Keratinocyte (primary cell): ENCODE results near the gene CCDC171. TPM values are rescaled to one million over a fixed set of nuclear protein-coding genes. Genes with fewer than 3 reads are reported as not detected.

Experiments used
- DNase-seq: peaks from one replicate; pipeline ENCODE4 v3.0.0-alpha.2; 2011; ENCODE audit warnings: low read depth, missing footprints, low spot score
- FAIRE-seq: peaks from 2 replicates; lab custom pipeline; 2011; peaks lifted over from hg19 to GRCh38; lab: Jason Lieb, UNC
- H2AFZ ChIP-seq: 2 replicates; pipeline ENCODE4 v1.6.0; 2012; ENCODE audit warnings: low read length, control low read depth, inconsistent platforms; ENCODE audit not compliant: control insufficient read depth
- H3K27ac ChIP-seq: 2 replicates; pipeline ENCODE4 v1.5.1; 2011; ENCODE audit warnings: low read length; ENCODE audit not compliant: control insufficient read depth, insufficient read depth
- H3K27me3 ChIP-seq: 3 replicates; pipeline ENCODE4 v1.6.0; 2011; ENCODE audit warnings: low read length; ENCODE audit not compliant: control insufficient read depth, insufficient read depth; ENCODE audit errors: extremely low read depth
- H3K36me3 ChIP-seq, 2 experiments: 2 replicates in 1 of 2; 3 replicates in 1 of 2; pipeline ENCODE4 v1.5.1; 2011; ENCODE audit warnings: low read length in 2 of 2, mild to moderate bottlenecking in 1 of 2; ENCODE audit not compliant: control insufficient read depth in 2 of 2, insufficient read depth in 2 of 2; ENCODE audit errors: extremely low read depth in 1 of 2
- H3K4me1 ChIP-seq: 3 replicates; pipeline ENCODE4 v1.5.1; 2011; ENCODE audit warnings: low read length; ENCODE audit not compliant: control insufficient read depth, insufficient read depth; ENCODE audit errors: extremely low read depth
- H3K4me2 ChIP-seq: 3 replicates; pipeline ENCODE4 v1.6.0; 2011; ENCODE audit warnings: low read depth, low read length; ENCODE audit not compliant: control insufficient read depth, insufficient read depth; ENCODE audit errors: extremely low read depth
- H3K4me3 ChIP-seq, 3 experiments: fragments of 200-600 bp in 1 of 3; sonication (generic) in 1 of 3; 2 replicates in 2 of 3; 3 replicates in 1 of 3; pipeline ENCODE4 v1.5.1; 2011 to 2016; ENCODE audit warnings: low read length in 3 of 3, mild to moderate bottlenecking in 3 of 3, control low read depth in 2 of 3, inconsistent platforms in 1 of 3, low read depth in 1 of 3, mixed read lengths in 1 of 3, mixed run types in 1 of 3, moderate library complexity in 1 of 3; ENCODE audit not compliant: control insufficient read depth in 2 of 3, insufficient read depth in 2 of 3; ENCODE audit errors: extremely low read depth in 1 of 3
- H3K79me2 ChIP-seq: 2 replicates; pipeline ENCODE4 v1.6.0; 2012; ENCODE audit warnings: low read length; ENCODE audit not compliant: control insufficient read depth, insufficient read depth
- H3K9ac ChIP-seq: 3 replicates; pipeline ENCODE4 v1.6.0; 2011; ENCODE audit warnings: low read length; ENCODE audit not compliant: control insufficient read depth, insufficient read depth; ENCODE audit errors: extremely low read depth
- H3K9me1 ChIP-seq: 3 replicates; pipeline ENCODE4 v1.6.0; 2011; ENCODE audit warnings: low read length; ENCODE audit not compliant: control insufficient read depth, insufficient read depth; ENCODE audit errors: extremely low read depth
- H3K9me3 ChIP-seq: 2 replicates; pipeline ENCODE4 v1.5.1; 2012; ENCODE audit warnings: low read depth, low read length; ENCODE audit not compliant: control insufficient read depth
- H4K20me1 ChIP-seq: 3 replicates; pipeline ENCODE4 v1.6.0; 2011; ENCODE audit warnings: low read length; ENCODE audit not compliant: control insufficient read depth, insufficient read depth; ENCODE audit errors: extremely low read depth
- EZH2 ChIP-seq: IDR thresholded peaks from one replicate; pipeline ENCODE4 v1.6.1; 2012; ENCODE audit warnings: inconsistent platforms, mild to moderate bottlenecking, low read length, moderate library complexity
- dilution Hi-C: fragments of 300-500 bp; cut with MboI; formaldehyde crosslinking; loops from one replicate; pipeline ENCODE4 v1.7.0; 2020; ENCODE audit warnings: low sequenced_read_pairs; ENCODE audit not compliant: extremely low pct_ligation_motif_present
- polyA plus RNA-seq, 5 experiments: library from polyadenylated mRNA; depleted of rRNA in 3 of 5; stranded (reverse) in 3 of 5; stranded (forward) in 1 of 5; unstranded in 1 of 5; fragments of >200 nt; gene quantifications; 1 replicate in 1 of 5; 2 replicates in 3 of 5; 3 replicates in 1 of 5; pipeline versions ENCODE4 v1.2.1 to v1.2.3, GENCODE V29; 2011 to 2012; ENCODE audit warnings: missing spikeins in 2 of 5, low read depth in 1 of 5, low replicate concordance in 1 of 5
- TF ChIP-seq, protein P1 (sequence below), 3 experiments: IDR thresholded peaks in 1 of 3; conservative IDR thresholded peaks in 1 of 3; optimal IDR thresholded peaks in 1 of 3; 2 replicates in 2 of 3; 3 replicates in 1 of 3; pipeline versions ENCODE3 to v1.5.1; 2011; ENCODE audit warnings: low read length in 3 of 3, mild to moderate bottlenecking in 3 of 3, moderate library complexity in 2 of 3, control low read depth in 1 of 3, inconsistent platforms in 1 of 3; ENCODE audit not compliant: insufficient read depth in 2 of 3; ENCODE audit errors: extremely low read depth in 1 of 3

Gene CCDC171
- polyA plus RNA-seq, 1 donor (not counting 4 experiments of a cell fraction or from before 2014, with no cell fraction given): 0.46 TPM

DNA sequence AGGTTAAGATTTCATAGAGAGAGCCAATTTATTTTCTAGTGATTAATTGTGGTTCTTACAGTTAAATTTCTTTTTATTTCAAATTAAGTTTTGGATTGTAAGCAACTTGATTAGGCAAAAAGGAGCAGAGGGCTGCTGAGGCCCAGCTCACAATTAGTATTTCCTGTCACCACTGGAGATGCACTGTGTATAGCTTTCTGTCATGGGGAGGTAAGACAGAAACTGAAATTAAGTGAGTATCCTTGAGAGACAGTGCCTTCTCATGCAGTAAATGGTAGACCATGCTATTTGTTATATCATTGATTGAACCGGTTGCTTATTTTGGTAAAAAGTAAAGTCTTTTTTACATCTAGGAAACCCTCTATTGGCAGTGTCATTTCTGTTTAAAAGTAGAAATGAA lies 190.7 kb downstream of the CCDC171 start:
- no peaks in the 10 kb centered on the region for H3K9me1 ChIP-seq
- H3K79me2 ChIP-seq: no peaks in the 10 kb centered on the region
- H3K9ac ChIP-seq: no peak overlapping the region
- TF ChIP-seq, protein P1, sequence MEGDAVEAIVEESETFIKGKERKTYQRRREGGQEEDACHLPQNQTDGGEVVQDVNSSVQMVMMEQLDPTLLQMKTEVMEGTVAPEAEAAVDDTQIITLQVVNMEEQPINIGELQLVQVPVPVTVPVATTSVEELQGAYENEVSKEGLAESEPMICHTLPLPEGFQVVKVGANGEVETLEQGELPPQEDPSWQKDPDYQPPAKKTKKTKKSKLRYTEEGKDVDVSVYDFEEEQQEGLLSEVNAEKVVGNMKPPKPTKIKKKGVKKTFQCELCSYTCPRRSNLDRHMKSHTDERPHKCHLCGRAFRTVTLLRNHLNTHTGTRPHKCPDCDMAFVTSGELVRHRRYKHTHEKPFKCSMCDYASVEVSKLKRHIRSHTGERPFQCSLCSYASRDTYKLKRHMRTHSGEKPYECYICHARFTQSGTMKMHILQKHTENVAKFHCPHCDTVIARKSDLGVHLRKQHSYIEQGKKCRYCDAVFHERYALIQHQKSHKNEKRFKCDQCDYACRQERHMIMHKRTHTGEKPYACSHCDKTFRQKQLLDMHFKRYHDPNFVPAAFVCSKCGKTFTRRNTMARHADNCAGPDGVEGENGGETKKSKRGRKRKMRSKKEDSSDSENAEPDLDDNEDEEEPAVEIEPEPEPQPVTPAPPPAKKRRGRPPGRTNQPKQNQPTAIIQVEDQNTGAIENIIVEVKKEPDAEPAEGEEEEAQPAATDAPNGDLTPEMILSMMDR (optimal IDR thresholded peaks at IDR 0.05 in 1 of 3, IDR thresholded peaks at IDR 0.05 in 1 of 3, conservative IDR thresholded peaks at IDR 0.05 in 1 of 3; ENCODE audit: extremely low read depth in 1 of 3, insufficient read depth in 2 of 3, low read length in 3 of 3): no peak
- TF ChIP-seq EZH2: no peak
- DNase-seq: no peak
- no peak for FAIRE-seq
- H3K9me3 ChIP-seq: no peaks in the 10 kb centered on the region
- no peaks in the 10 kb centered on the region for H3K27me3 ChIP-seq
- H2AFZ ChIP-seq: no peak overlapping the region
- no peak overlapping the region for H3K4me3 ChIP-seq
- H3K4me1 ChIP-seq: no peaks in the 10 kb centered on the region
- H3K36me3 ChIP-seq: no peaks in the 10 kb centered on the region
- no peak overlapping the region for H3K27ac ChIP-seq
- dilution Hi-C loops: no loop called here
- no peak overlapping the region for H3K4me2 ChIP-seq
- H4K20me1 ChIP-seq: no peaks in the 10 kb centered on the region

DNA sequence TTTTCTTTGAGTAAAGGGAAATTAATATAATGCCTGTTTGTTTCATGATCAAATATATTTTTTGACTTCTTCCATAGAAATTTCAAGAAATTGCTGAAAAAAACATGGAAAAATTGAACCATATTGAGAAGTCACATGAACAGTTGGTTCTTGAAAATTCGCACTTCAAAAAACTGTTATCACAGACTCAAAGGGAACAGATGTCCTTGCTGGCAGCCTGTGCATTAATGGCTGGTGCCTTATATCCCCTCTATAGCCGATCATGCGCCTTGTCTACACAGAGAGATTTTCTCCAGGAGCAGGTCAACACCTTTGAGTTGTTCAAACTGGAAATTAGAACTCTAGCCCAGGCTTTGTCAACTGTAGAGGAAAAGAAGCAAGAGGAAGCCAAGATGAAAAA lies 191.4 kb downstream of the CCDC171 start:
- no peaks in the 10 kb centered on the region for H3K79me2 ChIP-seq
- no peak overlapping the region for H2AFZ ChIP-seq
- no peaks in the 10 kb centered on the region for H3K9me1 ChIP-seq
- H3K36me3 ChIP-seq: no peaks in the 10 kb centered on the region
- H4K20me1 ChIP-seq: no peaks in the 10 kb centered on the region
- dilution Hi-C loops: no loop called here
- DNase-seq (no peak), FAIRE-seq (no peak)
- H3K27ac ChIP-seq: no peak overlapping the region
- no peak overlapping the region for H3K9ac ChIP-seq
- H3K4me3 ChIP-seq: no peak overlapping the region
- TF ChIP-seq EZH2: no peak
- TF ChIP-seq, protein P1 (optimal IDR thresholded peaks at IDR 0.05 in 1 of 3, IDR thresholded peaks at IDR 0.05 in 1 of 3, conservative IDR thresholded peaks at IDR 0.05 in 1 of 3; ENCODE audit: extremely low read depth in 1 of 3, insufficient read depth in 2 of 3, low read length in 3 of 3): no peak
- H3K9me3 ChIP-seq: no peaks in the 10 kb centered on the region
- H3K4me1 ChIP-seq: no peaks in the 10 kb centered on the region
- no peak overlapping the region for H3K4me2 ChIP-seq
- H3K27me3 ChIP-seq: no peaks in the 10 kb centered on the region
